Fibroblast of pulmonary artery (primary cell): Measurements from ENCODE around the gene GLYATL3.

Experiments
- DNase-seq: peaks from one replicate; pipeline ENCODE4 v3.0.0-alpha.2; 2010; ENCODE audit warnings: low read depth
- H3K4me3 ChIP-seq: replicated peaks from 2 replicates; pipeline ENCODE4 v1.5.1; 2011; ENCODE audit warnings: low read depth, mild to moderate bottlenecking, control low read depth, low read length, moderate library complexity
- TF ChIP-seq, protein P1 (sequence below): IDR thresholded peaks from 2 replicates; pipeline ENCODE4 v1.5.1; 2011; ENCODE audit warnings: mild to moderate bottlenecking, control low read depth, low read length, inconsistent platforms; ENCODE audit errors: missing control alignments

GLYATL3 gene

DNA sequence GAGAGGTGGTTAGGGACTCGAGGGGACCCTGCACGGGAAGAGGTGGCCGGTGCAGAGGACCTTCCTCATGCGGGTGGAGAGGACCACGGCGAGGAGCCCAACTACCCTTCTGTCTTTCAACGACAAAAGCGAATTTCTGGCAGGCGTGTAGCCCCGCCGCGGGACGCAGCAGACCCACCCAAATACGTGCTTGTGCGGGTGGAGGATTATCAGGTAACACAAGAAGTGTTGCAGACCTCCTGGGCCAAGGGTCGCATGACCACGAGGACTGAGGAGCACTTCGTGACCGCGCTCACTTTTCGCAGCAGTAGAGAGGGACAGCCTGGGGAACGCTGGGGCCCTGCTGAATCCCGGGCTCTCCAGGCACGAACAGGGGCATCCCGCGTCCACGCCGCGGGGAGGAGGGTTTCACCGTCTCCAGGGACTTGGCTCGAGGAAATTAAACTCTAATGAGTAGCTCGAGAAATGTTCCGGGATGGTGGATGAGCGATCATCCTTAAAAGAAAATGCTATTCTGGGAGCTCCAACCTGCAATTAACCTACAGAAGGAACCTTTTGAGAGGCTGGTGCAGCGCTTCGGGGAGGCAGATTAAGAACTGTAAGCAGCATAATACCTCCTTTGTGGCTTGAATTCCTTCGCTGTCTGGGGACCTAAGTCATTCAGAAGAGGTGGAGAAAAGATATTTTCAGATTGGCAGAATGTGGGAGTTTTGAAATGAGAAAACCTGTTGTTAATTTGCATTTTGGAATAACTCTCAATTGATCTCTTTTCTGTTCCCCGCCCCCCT, 51.5 kb downstream of the GLYATL3 start:
- peak overlapping the region; percentile 59 for H3K4me3 ChIP-seq
- DNase-seq, result no peak
- TF ChIP-seq, protein P1, sequence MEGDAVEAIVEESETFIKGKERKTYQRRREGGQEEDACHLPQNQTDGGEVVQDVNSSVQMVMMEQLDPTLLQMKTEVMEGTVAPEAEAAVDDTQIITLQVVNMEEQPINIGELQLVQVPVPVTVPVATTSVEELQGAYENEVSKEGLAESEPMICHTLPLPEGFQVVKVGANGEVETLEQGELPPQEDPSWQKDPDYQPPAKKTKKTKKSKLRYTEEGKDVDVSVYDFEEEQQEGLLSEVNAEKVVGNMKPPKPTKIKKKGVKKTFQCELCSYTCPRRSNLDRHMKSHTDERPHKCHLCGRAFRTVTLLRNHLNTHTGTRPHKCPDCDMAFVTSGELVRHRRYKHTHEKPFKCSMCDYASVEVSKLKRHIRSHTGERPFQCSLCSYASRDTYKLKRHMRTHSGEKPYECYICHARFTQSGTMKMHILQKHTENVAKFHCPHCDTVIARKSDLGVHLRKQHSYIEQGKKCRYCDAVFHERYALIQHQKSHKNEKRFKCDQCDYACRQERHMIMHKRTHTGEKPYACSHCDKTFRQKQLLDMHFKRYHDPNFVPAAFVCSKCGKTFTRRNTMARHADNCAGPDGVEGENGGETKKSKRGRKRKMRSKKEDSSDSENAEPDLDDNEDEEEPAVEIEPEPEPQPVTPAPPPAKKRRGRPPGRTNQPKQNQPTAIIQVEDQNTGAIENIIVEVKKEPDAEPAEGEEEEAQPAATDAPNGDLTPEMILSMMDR, result no peak

GRCh38 chr6:49551866-49552129, 52.1 kb downstream of the GLYATL3 start:
- DNase-seq, result no peak
- TF ChIP-seq, protein P1, result no peak
- H3K4me3 ChIP-seq, result peak overlapping the region; percentile 59

GRCh38 chr6:49552596-49552995, 52.9 kb downstream of the GLYATL3 start:
- TF ChIP-seq, protein P1, result no peak
- no peak for DNase-seq
- peak overlapping the region; percentile 13 for H3K4me3 ChIP-seq

DNA sequence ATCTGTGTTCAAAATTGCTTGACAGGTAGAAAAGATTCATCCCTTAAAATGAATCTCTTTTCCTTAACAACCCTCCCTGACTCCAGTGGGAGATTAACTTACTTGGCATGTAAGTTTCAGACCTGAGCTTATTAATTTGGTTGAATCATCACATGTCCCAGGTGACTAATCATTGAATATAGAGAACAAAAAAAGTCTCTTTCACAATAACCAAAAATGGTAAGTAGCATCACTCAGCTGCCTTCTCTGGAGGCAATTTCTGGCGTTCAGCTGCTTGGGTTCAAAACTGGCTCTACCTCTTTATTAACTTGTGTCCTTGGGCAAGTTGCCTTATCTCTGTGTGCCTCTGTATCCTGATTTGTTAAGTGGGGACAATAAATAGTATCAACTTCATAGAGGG, 53.7 kb downstream of the GLYATL3 start:
- DNase-seq, result no peak
- H3K4me3 ChIP-seq, result no peak overlapping the region
- TF ChIP-seq, protein P1, result no peak

DNA sequence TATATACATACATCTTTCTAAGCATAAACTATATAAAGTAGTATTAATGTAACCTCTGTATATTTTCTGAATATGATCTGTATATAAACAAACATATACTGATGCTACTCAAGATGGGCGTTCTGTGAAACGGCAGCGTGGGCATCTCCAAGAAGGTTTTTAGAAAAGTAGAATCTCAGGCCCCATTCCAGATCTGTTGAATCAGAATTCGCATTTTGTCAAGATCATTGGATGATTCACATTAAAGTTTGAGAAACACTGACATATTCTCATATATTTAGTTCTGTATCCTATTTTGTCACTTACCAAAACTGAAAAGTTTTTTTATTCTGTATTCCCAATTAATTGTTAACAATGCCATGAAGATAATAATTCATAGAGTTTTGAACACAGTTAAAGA, 56.2 kb downstream of the GLYATL3 start:
- no peak overlapping the region for H3K4me3 ChIP-seq
- TF ChIP-seq, protein P1, result no peak
- no peak for DNase-seq

DNA sequence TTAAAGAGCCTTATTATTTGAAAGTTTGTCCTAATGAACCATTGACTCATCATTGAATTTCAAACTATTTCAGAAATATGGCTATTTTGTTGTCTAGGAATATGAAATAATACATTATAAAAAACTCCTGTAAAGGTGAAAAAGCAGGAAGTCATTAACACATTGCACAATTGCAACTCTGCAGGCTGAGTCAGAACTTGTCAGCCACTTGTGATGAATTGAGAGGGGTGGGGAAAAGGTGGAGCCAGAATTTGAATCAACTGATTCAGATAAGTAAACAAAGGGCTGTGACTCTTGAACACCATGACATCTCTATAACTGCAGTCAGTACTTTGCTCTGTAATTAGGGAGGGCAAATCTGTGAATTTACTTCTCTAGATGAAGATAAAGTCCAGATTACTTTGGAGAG, 56.7 kb downstream of the GLYATL3 start:
- TF ChIP-seq, protein P1, result no peak
- peak; percentile 65 for DNase-seq
- no peak overlapping the region for H3K4me3 ChIP-seq

DNA sequence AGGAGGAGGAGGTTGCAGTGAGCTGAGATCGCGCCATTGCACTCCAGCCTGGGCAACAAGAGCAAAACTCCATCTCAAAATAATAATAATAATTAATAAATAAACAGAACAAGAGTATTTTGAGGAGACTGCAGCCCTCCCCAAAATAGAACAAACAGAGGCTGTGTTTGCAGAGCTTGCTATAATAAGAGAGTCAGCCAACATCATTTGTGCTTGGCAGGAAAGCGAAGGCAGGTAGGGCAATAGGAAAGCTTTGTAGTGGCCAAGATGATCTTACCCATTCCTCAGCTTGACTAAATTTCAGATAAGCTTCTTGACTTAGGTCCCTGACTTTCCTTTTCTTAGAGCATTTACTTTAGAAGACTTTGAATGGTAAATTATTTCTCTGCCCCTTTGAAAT, 57.5 kb downstream of the GLYATL3 start:
- TF ChIP-seq, protein P1, result no peak

More for the DNA sequence above, 57.5 kb downstream of the GLYATL3 start:
- DNase-seq, result no peak
- H3K4me3 ChIP-seq, result no peak overlapping the region
